OCI-LY1 (cell line): Measurements from ENCODE around the gene NDUFS8.
A peak's percentile ranks its signal among the peaks of the same experiment; 100 is the strongest.

Experiments
- H2AFZ ChIP-seq: fragments of 200-600 bp; sonication (generic), shearing (Covaris generic); 2 replicates; pipeline ENCODE4 v1.6.0; 2014; ENCODE audit warnings: antibody characterized with exemption, mild to moderate bottlenecking, low read length
- H3F3A ChIP-seq: fragments of 200-600 bp; sonication (generic), shearing (Covaris generic); 2 replicates; pipeline ENCODE4 v1.6.0; 2014; ENCODE audit warnings: mild to moderate bottlenecking, antibody characterized with exemption, low read length, moderate library complexity; ENCODE audit not compliant: insufficient read depth
- H3K27ac ChIP-seq: fragments of 200-600 bp; sonication (generic); 2 replicates; pipeline ENCODE4 v1.5.1; 2014; ENCODE audit warnings: low read length, mixed run types, mild to moderate bottlenecking, low read depth; ENCODE audit not compliant: poor library complexity, severe bottlenecking
- H3K27me3 ChIP-seq: fragments of 200-600 bp; sonication (generic); 2 replicates; pipeline ENCODE4 v1.6.0; 2014; ENCODE audit warnings: antibody characterized with exemption, mild to moderate bottlenecking, low read length, moderate library complexity; ENCODE audit not compliant: insufficient read depth
- H3K36me3 ChIP-seq: fragments of 200-600 bp; sonication (generic); 2 replicates; pipeline ENCODE4 v1.6.1; 2014; ENCODE audit warnings: mild to moderate bottlenecking, antibody characterized with exemption, low read length, moderate library complexity, mixed read lengths; ENCODE audit not compliant: insufficient read depth
- H3K4me1 ChIP-seq: fragments of 200-600 bp; sonication (generic); 2 replicates; pipeline ENCODE4 v1.5.1; 2014; ENCODE audit warnings: mild to moderate bottlenecking, low read length, moderate library complexity; ENCODE audit not compliant: insufficient read depth, severe bottlenecking
- H3K4me2 ChIP-seq: fragments of 200-600 bp; sonication (generic), shearing (Covaris generic); 2 replicates; pipeline ENCODE4 v1.6.1; 2014; ENCODE audit warnings: low read length
- H3K4me3 ChIP-seq: fragments of 200-600 bp; sonication (generic); 2 replicates; pipeline ENCODE4 v1.5.1; 2014; ENCODE audit warnings: low read length, low read depth, mild to moderate bottlenecking, mixed read lengths; ENCODE audit not compliant: poor library complexity, severe bottlenecking
- H3K79me2 ChIP-seq: fragments of 200-600 bp; shearing (Covaris generic); 2 replicates; pipeline ENCODE4 v1.6.1; 2016; ENCODE audit warnings: mixed run types, low read length, mixed read lengths; ENCODE audit not compliant: insufficient read depth
- H3K9ac ChIP-seq: fragments of 200-600 bp; sonication (generic), shearing (Covaris generic); 2 replicates; pipeline ENCODE4 v1.6.1; 2014; ENCODE audit warnings: mild to moderate bottlenecking, low read length, mixed read lengths
- H3K9me2 ChIP-seq: fragments of 200-600 bp; sonication (generic), shearing (Covaris generic); 2 replicates; pipeline ENCODE4 v1.6.1; 2014; ENCODE audit warnings: low read depth, mild to moderate bottlenecking, low read length, mixed read lengths
- H3K9me3 ChIP-seq: fragments of 200-600 bp; shearing (Covaris generic); 2 replicates; pipeline ENCODE4 v1.6.1; 2014; ENCODE audit warnings: low read length, mixed read lengths
- H4K20me1 ChIP-seq: fragments of 200-600 bp; sonication (generic), shearing (Covaris generic); 2 replicates; pipeline ENCODE4 v1.6.0; 2016; ENCODE audit warnings: mild to moderate bottlenecking, low read length; ENCODE audit not compliant: insufficient read depth
- EZH2 ChIP-seq: fragments of 200-600 bp; sonication (generic), shearing (Covaris generic); IDR thresholded peaks from 2 replicates; pipeline ENCODE4 v1.8.0; 2017; ENCODE audit warnings: borderline replicate concordance, mixed run types, mild to moderate bottlenecking, antibody characterized with exemption, low read length, moderate library complexity, mixed read lengths
- TF ChIP-seq, protein P1 (sequence below): fragments of 200-600 bp; sonication (generic), shearing (Covaris generic); IDR thresholded peaks from 2 replicates; pipeline ENCODE4 v1.5.1; 2017; ENCODE audit warnings: mild to moderate bottlenecking, antibody characterized with exemption, low read length, moderate library complexity, mixed read lengths

NDUFS8 gene

DNA sequence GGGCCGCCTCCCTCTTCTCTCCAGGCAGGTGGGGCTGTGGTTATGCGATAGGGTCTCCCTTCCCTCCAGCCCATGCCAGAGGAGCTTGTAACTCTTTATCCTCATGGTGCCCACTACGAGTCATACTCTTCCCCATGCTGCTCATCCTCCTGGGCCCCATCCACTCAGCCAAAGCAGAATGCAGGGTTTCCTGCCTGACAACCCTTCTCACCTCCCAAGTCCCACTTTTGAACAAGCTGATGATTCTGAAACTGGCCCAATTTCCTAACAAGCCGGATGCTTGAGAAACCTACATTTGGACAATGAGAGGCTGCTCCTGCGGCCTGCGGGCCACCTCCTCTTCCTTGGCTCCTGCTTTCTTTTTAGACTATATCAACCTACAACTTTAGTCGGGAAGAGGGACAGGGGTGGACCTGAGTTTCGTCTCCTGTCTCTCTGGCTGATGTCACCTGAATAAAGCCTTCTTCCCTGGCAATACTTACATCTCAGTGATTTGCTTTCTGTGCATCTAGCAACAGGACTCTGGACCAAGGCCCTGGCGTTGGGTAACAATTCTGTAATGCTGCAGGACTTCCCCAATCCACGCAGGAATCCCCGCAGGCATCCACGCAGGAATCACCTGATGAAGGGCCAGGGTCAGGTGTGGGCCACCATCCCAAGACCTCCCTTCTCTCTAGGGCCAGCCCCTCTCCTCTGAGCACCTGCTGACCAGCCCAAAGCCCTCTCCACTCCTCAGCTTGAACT, 1.5 kb upstream of the NDUFS8 start:
- Histone ChIP-seq H4K20me1 (no peaks in the 10 kb centered on the region), H3K27ac (no peak overlapping the region), H3K9me2 (no peaks in the 10 kb centered on the region), H3K79me2 (no peaks in the 10 kb centered on the region), H3K4me2 (peak overlapping the region; percentile 69), H3F3A (no peaks in the 10 kb centered on the region), H3K27me3 (no peaks in the 10 kb centered on the region), H3K9ac (peak overlapping the region; percentile 69), H3K36me3 (peaks cover 19% of the 10 kb centered on the region), H2AFZ (no peak overlapping the region), H3K9me3 (no peaks in the 10 kb centered on the region), H3K4me3 (peak overlapping the region; percentile 85), H3K4me1 (peaks cover 28% of the 10 kb centered on the region)
- TF ChIP-seq, protein P1, sequence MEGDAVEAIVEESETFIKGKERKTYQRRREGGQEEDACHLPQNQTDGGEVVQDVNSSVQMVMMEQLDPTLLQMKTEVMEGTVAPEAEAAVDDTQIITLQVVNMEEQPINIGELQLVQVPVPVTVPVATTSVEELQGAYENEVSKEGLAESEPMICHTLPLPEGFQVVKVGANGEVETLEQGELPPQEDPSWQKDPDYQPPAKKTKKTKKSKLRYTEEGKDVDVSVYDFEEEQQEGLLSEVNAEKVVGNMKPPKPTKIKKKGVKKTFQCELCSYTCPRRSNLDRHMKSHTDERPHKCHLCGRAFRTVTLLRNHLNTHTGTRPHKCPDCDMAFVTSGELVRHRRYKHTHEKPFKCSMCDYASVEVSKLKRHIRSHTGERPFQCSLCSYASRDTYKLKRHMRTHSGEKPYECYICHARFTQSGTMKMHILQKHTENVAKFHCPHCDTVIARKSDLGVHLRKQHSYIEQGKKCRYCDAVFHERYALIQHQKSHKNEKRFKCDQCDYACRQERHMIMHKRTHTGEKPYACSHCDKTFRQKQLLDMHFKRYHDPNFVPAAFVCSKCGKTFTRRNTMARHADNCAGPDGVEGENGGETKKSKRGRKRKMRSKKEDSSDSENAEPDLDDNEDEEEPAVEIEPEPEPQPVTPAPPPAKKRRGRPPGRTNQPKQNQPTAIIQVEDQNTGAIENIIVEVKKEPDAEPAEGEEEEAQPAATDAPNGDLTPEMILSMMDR: no peak
- TF ChIP-seq EZH2: no peak

DNA sequence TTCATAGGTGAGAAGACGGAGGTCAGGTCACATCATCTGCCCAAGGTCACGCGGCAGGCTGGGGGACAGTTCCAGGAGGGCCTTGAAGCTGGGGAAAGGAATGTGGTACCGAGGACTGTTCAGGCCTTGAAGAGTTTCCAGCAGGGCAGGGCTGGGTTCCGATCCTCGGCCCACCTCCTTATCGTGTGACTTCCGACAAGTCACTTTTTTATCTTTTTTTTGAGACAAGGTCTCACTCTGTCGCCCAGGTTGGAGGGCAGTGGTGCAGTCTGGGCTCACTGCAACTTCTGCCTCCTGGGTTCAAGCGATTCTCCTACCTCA, 623 bp downstream of the NDUFS8 start:
- Histone ChIP-seq H3K4me1 (peaks cover 28% of the 10 kb centered on the region), H3K79me2 (no peaks in the 10 kb centered on the region), H4K20me1 (no peaks in the 10 kb centered on the region), H2AFZ (no peak overlapping the region), H3K36me3 (peaks cover 24% of the 10 kb centered on the region; the same call in 1 of the 2 replicates), H3F3A (no peaks in the 10 kb centered on the region), H3K4me3 (peak overlapping the region; percentile 85), H3K9ac (peak overlapping the region; percentile 98), H3K9me3 (no peaks in the 10 kb centered on the region), H3K9me2 (no peaks in the 10 kb centered on the region), H3K27me3 (no peaks in the 10 kb centered on the region), H3K4me2 (peak overlapping the region; percentile 94), H3K27ac (peak overlapping the region; percentile 21)
- TF ChIP-seq, protein P1: no peak
- no peak for TF ChIP-seq EZH2

DNA sequence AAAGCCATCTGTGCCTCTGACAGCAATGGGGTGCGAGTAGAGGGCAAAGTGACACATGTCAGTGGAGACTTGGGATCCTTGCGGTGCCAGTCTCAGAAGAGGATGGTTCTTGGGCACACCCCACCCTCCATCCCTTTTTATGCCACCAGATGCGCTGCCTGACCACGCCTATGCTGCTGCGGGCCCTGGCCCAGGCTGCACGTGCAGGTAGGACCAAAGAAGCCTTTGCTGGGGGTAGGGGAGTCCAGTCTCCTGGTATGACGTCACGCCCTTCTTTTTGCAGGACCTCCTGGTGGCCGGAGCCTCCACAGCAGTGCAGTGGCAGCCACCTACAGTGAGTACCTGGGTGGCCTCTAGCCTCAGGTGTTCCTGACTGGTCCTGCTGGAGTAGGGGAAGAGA, 1.5 kb downstream of the NDUFS8 start:
- peaks cover 23% of the 10 kb centered on the region for H3K4me1 ChIP-seq
- no peak overlapping the region for H3K27ac ChIP-seq

More for the DNA sequence above, 1.5 kb downstream of the NDUFS8 start:
- Histone ChIP-seq H3K4me3 (peak overlapping the region; percentile 85), H3K9ac (peak overlapping the region; percentile 98; the same call in 1 of the 2 replicates), H3K36me3 (peaks cover 24% of the 10 kb centered on the region; the same call in 1 of the 2 replicates), H4K20me1 (no peaks in the 10 kb centered on the region), H3K27me3 (no peaks in the 10 kb centered on the region), H3K9me2 (no peaks in the 10 kb centered on the region), H3K79me2 (no peaks in the 10 kb centered on the region), H2AFZ (no peak overlapping the region), H3K9me3 (no peaks in the 10 kb centered on the region), H3K4me2 (peak overlapping the region; percentile 94), H3F3A (no peaks in the 10 kb centered on the region)
- TF ChIP-seq, protein P1: no peak
- no peak for TF ChIP-seq EZH2
